Epithelial cell of esophagus (primary cell): ENCODE results near the gene TAF15.

Source experiments
- DNase-seq: peaks from one replicate; pipeline ENCODE4 v3.0.0; 2010; ENCODE audit warnings: low read depth
- H3K4me3 ChIP-seq: 2 replicates; pipeline ENCODE4 v1.5.1; 2011; ENCODE audit warnings: mild to moderate bottlenecking, low read length, control low read depth
- CTCF ChIP-seq: IDR thresholded peaks from 2 replicates; pipeline ENCODE4 v1.5.1; 2011; ENCODE audit warnings: low read depth, mild to moderate bottlenecking, low read length, control low read depth, inconsistent platforms; ENCODE audit not compliant: insufficient read depth; ENCODE audit errors: missing control alignments

The TAF15 gene

GRCh38 chr17:35868737-35869136, 59.5 kb downstream of the TAF15 start, which contains the start of gene HEATR9:
Gene HEATR9 (minus strand): TSS chr17:35868891. CDS start chr17:35868742, 149 bp downstream.
- no peak within 1 kb of the TSS for H3K4me3 ChIP-seq
- DNase-seq, result no peak
- no peak for TF ChIP-seq CTCF

DNA sequence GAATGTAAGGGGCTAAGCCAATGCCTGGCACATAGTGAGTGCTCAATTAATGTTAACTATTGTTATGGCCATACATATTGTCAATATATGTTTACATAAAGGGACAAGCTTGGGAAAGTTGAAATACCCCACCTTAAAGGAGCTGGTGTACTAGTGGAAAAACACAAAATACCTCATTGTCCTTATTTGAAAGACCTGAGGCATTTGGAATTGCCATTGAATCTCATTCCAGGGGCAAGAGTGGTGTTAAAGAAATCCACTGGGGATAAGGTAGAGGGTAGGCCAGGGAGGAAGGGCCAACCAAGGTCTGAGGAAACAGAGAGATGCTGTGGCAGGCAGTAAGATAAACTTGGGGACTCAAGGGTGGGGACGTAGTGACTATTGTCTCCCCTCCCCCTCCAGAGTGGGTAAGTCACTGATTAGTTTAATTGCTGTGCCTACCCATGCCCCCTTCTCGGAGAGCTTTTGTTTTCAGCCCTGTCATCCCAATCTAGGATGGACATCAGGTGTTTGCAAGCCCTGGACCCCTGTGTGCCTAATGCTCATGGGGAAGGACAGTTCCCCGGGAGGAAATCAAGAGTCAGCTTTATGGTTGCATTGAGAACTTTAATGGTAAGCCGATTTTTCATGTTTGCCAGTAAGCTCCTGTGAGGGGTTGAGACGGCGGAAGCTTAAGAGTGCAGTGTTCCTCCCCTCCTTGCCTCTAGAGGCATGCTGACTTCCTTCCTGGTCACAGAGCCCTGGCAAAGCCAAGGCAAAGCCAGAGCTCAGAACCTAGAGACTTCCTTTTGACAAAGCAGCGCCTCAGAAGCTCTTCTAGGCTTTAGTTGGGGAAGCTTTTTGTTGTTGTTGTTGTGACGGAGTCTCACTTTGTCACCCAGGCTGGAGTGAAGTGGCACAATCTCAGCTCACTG, 61.9 kb downstream of the TAF15 start:
- no peak for DNase-seq
- TF ChIP-seq CTCF, result no peak
- H3K4me3 ChIP-seq, result no peak overlapping the region

DNA sequence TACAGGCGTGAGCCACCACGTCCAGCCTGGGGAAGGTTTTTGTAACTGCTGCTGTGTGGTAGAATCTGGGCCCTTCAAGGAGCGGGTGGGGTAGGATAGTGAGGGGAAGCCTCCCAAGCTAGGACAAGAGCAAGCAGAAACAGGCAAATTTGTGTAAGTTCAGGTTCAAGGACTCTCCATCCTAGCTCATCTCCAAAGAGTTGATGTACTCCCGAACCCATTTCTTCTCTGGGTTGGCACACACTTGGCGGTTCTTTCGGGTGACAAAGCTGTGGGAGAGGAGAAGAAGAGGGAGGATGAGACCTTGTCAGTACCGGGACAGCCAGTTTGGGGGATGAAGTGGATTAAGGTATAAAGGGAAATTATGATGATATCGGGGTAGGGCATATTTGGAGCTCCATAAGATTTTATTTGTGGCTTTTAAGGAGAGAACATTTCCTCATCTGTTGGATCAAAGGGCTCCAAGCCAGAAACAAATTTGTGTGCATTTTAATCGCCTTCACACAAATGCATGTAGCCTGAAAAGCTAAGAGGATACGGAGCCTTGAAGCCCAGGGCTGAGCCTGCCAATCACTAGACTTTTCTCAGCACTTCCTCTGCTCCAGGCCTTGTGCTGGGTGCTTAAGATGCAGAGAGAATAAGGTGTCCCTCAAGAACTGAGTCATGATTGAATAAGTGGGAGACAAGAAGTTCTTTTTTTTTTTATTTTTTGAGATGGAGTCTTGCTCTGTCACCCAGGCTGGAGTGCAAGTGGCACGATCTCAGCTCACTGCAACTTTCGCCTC, 63.1 kb downstream of the TAF15 start:
- H3K4me3 ChIP-seq, result no peak overlapping the region
- no peak for TF ChIP-seq CTCF
- no peak for DNase-seq

DNA sequence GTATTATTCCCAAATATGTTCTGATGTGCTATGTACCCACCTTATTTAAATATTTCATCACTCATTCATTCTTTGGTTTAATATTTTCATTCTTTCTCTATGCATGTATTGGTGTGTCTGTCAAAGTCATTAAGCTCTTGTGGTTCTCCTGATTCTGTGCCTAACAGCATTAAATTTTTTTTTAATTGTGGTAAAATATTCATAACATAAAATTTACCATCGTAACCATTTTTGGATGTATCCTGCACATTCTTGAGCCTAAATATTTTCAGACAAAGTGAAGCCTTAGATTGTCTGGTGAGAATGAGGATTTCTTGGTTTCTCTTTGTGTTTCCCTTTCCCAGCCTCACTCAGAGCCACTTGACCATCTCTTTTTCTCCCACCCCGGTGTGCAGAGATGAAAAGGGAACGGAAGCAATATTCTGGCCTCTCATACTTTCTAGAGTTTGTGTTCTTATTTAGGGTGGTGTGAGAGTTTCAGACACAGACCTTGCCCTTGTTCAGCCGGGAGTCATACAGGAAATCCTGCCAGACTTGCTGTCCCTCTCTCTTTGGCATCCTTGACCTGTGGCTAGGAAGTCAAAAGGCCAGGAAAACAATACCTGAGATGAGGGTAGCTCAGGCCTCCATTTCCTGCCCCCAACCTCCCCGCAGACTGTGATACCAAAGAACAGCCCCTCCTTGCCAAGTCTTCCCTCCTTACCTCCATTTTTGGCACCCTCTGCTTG, 66.0 kb downstream of the TAF15 start:
- no peak for DNase-seq
- H3K4me3 ChIP-seq, result no peak overlapping the region
- TF ChIP-seq CTCF, result no peak

GRCh38 chr17:35875800-35876139, 66.5 kb downstream of the TAF15 start:
- no peak overlapping the region for H3K4me3 ChIP-seq
- DNase-seq, result no peak
- TF ChIP-seq CTCF, result no peak

DNA sequence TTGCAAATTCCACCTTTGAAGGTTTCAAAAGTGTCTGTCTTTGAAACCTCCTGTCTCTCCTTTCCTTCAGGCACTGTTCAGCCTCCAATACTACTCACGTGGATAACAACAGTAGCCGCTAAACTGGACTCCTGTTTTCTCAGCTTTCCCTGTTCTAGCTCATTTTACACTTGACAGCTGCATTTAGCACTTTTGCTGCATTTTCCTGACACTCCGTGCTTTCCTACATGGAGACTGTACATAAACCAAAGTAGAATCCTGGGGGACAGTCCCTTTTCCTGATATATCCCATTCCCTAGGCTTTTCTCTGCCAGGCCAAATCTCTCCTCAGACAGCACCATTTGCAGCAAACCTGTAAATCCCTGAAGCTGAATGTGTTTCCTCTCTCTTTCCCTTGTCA, 67.2 kb downstream of the TAF15 start:
- no peak overlapping the region for H3K4me3 ChIP-seq
- no peak for DNase-seq
- no peak for TF ChIP-seq CTCF
